ENCODE measurements around the gene STK39. TPM values are rescaled to one million over a fixed set of nuclear protein-coding genes. Genes with fewer than 3 reads are reported as not detected.

The STK39 gene
- total and polyA plus RNA-seq, 9 of the 15 experiments (the other 6 are each of a cell fraction or from before 2014, with no cell fraction given), result 0.19 to 0.76 (median 0.51) TPM

GRCh38 chr2:168005586-168005985 lies 241.8 kb downstream of the STK39 start:
- no peaks in the 10 kb centered on the region for H3K9me1 ChIP-seq (ENCODE audit: control insufficient read depth, insufficient read depth, low read length)
- no peak for FAIRE-seq
- no peak overlapping the region for H3K9ac ChIP-seq (ENCODE audit: insufficient read depth in 1 of 2, low read depth in 2 of 2, low read length in 2 of 2)
- TF ChIP-seq FUS (optimal IDR thresholded peaks at IDR 0.05; ENCODE audit: low read depth, low read length), result no peak
- TF ChIP-seq ZNF707 (CRISPR knock-in tag; conservative IDR thresholded peaks at IDR 0.05), result peak; percentile 87
- CTCF ChIA-PET (ENCODE audit: low intra/inter-chr PET ratio), result no interaction called here
- WGBS (ENCODE audit: insufficient coverage, low coverage, missing lambda C conversion rate), result 5% methylated on average over 3 of the region's 3 CpGs
- no peak overlapping the region for H3K4me2 ChIP-seq (ENCODE audit: insufficient read depth, low read length)
- no peak for ATAC-seq
- no TSS peak for BruUV-seq (replicated peaks)
- H3K9me3 ChIP-seq (replicated peaks; ENCODE audit: control insufficient read depth, insufficient read depth, low read depth, low read length), result no peaks in the 10 kb centered on the region
- no peak overlapping the region for H3K4me3 ChIP-seq
- DNase-seq (ENCODE audit: extremely low read depth in 1 of 4, low spot score in 3 of 4), result no peak
- in situ Hi-C loops (cut with MboI) (no loop called here), intact Hi-C loops (cut with micrococcal nuclease) (no loop called here)
- H3K79me2 ChIP-seq (ENCODE audit: control insufficient read depth, insufficient read depth, low read length), result no peaks in the 10 kb centered on the region
- peaks cover 5 to 12% of the 10 kb centered on the region in 2 experiments; a peak in 4 of 5 replicates for H3K27me3 ChIP-seq (ENCODE audit: control insufficient read depth in 2 of 2, insufficient read depth in 2 of 2, low read length in 2 of 2)
- no peak overlapping the region for H3K27ac ChIP-seq (ENCODE audit: extremely low read depth, low read depth, low read length)
- no peaks in the 10 kb centered on the region for H4K20me1 ChIP-seq (replicated peaks; ENCODE audit: control insufficient read depth, insufficient read depth, low read length)
- POLR2A ChIA-PET, result interaction anchor here (0.8 kb wide), 1 partner anchor 24 kb away, joined by 4 read pairs; no protein-coding TSS in a partner anchor
- no peaks in the 10 kb centered on the region for H3K36me3 ChIP-seq (ENCODE audit: control insufficient read depth, insufficient read depth, low read length)
- no peaks in the 10 kb centered on the region; a peak in 1 of 5 replicates for H3K4me1 ChIP-seq (replicated peaks in 1 of 2; ENCODE audit: control insufficient read depth in 2 of 2, insufficient read depth in 2 of 2, low read length in 2 of 2)
- H2AFZ ChIP-seq (ENCODE audit: low read depth, low read length), result no peak overlapping the region

GRCh38 chr2:168003876-168004275 lies 243.5 kb downstream of the STK39 start:
- H3K4me1 ChIP-seq (replicated peaks in 1 of 2; ENCODE audit: control insufficient read depth in 2 of 2, insufficient read depth in 2 of 2, low read length in 2 of 2), result no peaks in the 10 kb centered on the region; a peak in 1 of 5 replicates
- no peak for ATAC-seq
- H3K36me3 ChIP-seq (ENCODE audit: control insufficient read depth, insufficient read depth, low read length), result no peaks in the 10 kb centered on the region
- CTCF ChIA-PET (ENCODE audit: low intra/inter-chr PET ratio), result no interaction called here
- no peak for FAIRE-seq
- no peak overlapping the region for H2AFZ ChIP-seq (ENCODE audit: low read depth, low read length)
- no peak overlapping the region for H3K4me3 ChIP-seq
- BruUV-seq (replicated peaks), result no TSS peak
- H3K4me2 ChIP-seq (ENCODE audit: insufficient read depth, low read length), result no peak overlapping the region
- POLR2A ChIA-PET, result no interaction called here
- no peaks in the 10 kb centered on the region for H3K9me1 ChIP-seq (ENCODE audit: control insufficient read depth, insufficient read depth, low read length)
- no peaks in the 10 kb centered on the region for H4K20me1 ChIP-seq (replicated peaks; ENCODE audit: control insufficient read depth, insufficient read depth, low read length)
- in situ Hi-C loops (cut with MboI), result no loop called here
- H3K9me3 ChIP-seq (replicated peaks; ENCODE audit: control insufficient read depth, insufficient read depth, low read depth, low read length), result no peaks in the 10 kb centered on the region
- DNase-seq (ENCODE audit: extremely low read depth in 1 of 4, low spot score in 3 of 4), result no peak
- H3K79me2 ChIP-seq (ENCODE audit: control insufficient read depth, insufficient read depth, low read length), result no peaks in the 10 kb centered on the region
- no peak overlapping the region for H3K9ac ChIP-seq (ENCODE audit: insufficient read depth in 1 of 2, low read depth in 2 of 2, low read length in 2 of 2)
- WGBS (ENCODE audit: insufficient coverage, low coverage, missing lambda C conversion rate), result 3% methylated on average over 3 of the region's 3 CpGs
- intact Hi-C loops (cut with micrococcal nuclease), result no loop called here
- H3K27ac ChIP-seq (ENCODE audit: extremely low read depth, low read depth, low read length), result no peak overlapping the region
- H3K27me3 ChIP-seq (ENCODE audit: control insufficient read depth in 2 of 2, insufficient read depth in 2 of 2, low read length in 2 of 2), result peaks cover 5 to 12% of the 10 kb centered on the region in 2 experiments; a peak in 4 of 5 replicates
- TF ChIP-seq ZBTB9 (CRISPR knock-in tag; IDR thresholded peaks at IDR 0.05), result no peak
- TF ChIP-seq HES1 (IDR thresholded peaks at IDR 0.05; ENCODE audit: low read depth), result no peak
- TF ChIP-seq TFAP4 (CRISPR knock-in tag; IDR thresholded peaks at IDR 0.05; ENCODE audit: borderline replicate concordance), result no peak
- no peak for TF ChIP-seq MEF2D (tag; conservative IDR thresholded peaks at IDR 0.05; ENCODE audit: low read depth)
- no peak for TF ChIP-seq CBFA2T3 (IDR thresholded peaks at IDR 0.05)
- TF ChIP-seq ZNF592 (IDR thresholded peaks at IDR 0.05), result no peak
- no peak for TF ChIP-seq OTX1 (CRISPR knock-in tag; IDR thresholded peaks at IDR 0.05)

Measured in K562 (cell line).